Eye (tissue), 1 donor: ENCODE results near the gene TMEM238.
A peak's percentile ranks its signal among the peaks of the same experiment; 100 is the strongest.
"Not testable (repeated sequence)": the region's sequence is repeated elsewhere in the genome, so short reads cannot be mapped to it uniquely, and the experiment has no call there.

Experiments used
- DNase-seq: peaks from one replicate; pipeline ENCODE4 v3.0.0-alpha.2; 2015

Gene TMEM238, protein sequence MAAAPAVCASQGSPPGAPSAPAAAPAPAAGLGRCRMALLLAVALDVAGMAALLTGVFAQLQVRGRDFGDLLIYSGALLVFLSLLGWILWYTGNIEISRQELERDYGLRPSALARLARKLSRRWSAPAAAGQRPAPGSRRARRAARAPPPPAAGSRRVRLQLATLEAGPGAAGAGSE

DNA sequence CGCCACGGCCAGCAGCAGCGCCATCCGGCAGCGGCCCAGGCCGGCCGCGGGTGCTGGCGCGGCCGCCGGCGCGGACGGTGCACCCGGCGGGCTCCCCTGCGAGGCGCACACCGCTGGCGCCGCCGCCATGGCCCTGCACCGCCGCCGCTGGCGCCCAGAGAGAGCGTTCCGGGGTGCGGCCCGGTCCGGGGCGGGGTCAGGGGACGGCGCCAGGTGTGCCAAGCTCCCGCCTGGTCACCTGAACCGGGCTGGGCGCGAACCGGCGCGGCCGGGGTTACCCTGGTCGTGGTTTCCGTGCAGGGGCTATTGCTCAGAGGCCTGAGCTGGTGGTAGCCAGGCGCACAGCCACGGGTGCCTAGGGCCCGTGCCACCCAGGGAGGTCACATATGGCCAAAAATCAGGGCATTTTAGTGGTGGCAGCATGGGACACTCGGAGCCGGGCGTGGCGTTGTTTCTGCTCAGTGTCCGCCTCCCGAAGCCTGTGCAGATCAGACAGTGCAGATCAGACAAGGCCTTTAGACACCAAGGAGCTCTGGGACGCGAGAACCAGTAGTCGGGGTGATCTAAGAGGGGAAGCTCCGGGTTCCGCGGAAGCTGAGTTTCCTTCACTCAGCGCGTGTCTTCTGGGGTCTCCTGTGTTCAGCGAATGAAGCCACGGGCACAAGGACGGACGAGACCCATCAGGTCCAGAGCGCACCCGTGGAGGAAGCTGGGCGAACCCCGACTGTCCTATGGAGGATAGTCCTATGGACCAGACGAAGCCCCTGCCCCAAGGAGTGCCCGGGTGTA lies at the start of gene TMEM238:
TMEM238 (minus strand) TSS at position 162 of the 789 bp plus-strand sequence; CDS start at position 129, 33 bp downstream.
- DNase-seq, result no peak

DNA sequence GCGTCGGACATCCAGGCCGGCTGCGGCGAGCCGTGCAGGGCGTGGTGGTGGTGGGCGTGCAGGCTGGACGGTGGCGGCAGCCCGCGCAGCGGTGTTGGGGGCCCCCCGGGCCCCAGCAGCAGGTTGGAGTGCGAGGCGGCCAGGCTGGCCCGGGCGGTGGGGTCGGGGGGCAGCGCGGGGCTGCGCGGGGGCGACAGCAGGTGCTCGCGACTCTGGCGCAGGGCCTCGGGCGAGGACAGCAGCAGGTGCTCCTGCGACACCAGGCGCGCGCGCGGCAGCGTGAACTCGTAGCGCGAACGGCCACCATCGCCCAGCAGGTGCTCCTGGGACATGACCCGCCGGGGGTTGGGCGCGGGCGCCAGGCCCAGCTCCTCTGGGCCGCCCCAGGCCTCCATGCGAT lies 49.2 kb upstream of the TMEM238 start:
- DNase-seq, result no peak

DNA sequence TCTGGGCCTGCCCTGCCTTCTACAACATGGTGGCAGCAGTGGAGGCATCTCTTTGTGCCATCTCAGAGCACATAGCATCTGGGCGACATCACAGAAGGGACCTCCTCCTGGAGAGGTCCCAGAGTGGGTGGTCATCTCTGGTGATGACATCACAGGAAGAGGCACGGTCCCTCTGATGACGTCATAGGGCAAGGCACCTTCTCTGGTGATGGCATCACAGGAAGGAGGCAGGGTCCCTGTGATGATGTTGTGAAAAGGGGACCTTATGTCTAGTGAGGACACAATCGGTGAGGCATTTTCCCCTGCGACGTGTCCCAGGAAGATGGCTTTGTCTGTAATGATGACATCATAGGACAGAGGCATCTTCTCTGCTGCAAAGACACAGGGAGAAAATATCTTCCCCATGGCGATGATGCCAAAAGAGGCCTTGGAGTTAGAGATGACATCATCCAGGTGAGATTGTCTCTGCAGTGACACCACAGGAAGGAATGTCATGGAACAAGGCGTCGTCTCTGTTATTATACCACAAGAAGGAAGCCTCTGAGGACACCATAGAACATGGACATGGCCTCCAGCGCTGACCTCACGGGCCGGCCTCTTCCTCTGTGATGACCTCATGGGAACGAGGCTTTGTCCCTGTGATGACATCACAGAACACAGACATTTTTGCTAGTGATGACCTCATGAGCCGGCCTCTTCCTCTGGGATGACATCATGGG lies 48.3 kb upstream of the TMEM238 start:
- DNase-seq, result no peak

DNA sequence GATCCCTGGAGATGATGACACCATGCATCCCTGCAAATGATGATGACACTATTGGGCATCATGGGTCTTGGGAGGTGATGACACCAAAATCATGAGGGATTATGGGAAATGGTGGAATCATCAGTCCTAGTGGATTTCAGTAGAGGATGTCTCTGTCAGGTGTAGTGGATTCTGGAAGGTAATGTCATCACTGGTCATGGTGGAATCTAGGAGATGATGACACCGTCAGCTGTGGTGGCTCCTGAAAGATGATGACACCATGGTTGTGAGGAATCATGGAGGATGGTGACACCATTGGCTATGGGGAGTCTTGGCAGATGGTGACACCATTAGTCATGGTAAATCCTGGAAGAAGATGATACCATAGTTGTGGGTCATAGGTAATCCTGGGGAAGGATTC lies 47.1 kb upstream of the TMEM238 start:
- no peak for DNase-seq

DNA sequence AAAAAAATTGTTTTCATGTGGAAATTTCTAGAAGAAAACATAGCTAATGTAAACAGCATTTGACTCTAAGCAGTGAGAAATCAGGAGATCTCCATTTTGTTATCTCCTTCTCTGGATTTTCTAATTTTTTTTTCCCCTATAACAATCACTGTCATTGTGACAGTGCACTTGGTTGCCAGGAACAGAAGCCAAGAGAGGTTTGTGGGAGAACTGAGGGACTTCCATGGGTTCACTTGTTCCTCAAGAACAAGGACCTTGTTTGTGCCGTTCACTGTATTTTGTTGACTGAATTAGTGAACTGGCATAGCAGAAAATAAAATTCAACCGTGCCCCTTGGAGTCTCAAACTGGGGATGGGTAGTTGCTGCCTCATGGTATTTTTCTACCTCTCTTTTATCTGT lies 42.0 kb upstream of the TMEM238 start:
- DNase-seq, result no peak

DNA sequence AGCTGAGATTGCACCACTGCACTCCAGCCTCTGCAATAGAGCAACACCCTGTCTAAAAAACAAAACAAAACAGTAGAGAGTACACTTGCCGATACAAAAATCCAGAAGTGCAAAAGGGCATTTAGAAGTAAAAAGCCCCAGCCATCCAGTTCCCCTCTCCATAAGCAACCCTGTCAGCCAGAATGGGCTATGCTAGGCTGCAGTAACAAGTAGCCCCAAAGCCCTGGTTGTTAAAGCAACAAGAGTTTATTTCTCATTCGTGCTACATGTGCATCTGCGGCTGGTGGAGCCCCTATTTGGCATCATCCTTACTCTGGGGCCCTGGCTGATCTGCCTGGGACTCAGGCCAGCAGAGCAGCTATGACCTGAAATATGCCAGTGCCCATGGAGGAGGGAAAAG lies 40.4 kb upstream of the TMEM238 start:
- no peak for DNase-seq

DNA sequence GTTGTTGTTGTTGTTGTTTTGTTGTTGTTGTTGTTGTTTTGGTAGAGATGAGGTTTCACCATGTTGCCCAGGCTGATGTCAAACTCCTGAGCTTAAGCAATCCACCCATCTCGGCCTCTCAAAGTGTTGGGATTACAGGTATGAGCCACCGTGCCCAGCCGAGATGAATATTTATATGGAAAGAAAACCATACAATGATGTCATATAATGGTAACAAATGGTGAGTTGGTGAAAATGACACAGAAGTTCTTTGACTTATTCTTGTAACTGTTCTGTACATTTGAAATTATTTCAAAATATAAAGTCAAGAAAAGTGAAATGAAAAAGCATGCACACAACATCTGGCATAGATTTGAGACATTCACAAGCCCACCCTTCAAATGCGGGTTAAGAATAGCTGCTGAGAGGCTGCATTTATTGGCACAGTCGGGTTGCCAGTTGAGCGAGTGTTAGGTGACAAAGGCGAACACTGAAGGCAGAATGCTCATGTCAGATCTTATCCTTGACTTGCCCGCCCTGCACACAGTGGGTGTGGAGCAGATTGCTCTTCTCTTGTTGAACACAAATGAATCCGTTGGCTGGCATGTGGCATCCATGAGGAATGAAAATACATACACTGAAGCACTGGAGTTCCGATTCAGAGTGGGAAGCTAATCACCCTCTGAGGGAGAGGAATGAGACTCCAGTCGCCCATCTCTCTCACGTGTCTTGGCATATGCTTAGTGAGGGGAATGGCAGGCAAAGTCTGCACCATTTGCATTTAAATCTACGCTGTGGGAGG lies 39.3 kb upstream of the TMEM238 start:
- no peak for DNase-seq

DNA sequence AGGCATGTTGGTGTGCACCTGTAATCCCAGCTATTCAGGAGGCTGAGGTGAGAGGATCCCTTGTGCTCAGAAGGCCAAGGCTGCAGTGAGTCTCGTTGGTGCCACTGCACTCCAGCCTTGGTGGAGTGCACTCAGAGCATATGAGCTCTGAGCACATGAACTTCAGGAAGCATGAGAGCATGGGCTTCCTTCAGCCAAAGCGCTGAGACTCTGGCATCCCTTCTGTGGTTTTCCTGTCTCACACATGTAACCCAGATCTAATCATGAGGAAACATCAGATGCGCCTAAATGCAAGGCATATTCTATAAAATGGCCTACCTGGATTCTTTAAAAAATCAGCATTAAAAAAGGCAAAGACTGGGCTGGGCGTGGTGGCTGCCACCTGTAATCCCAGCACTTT lies 37.2 kb upstream of the TMEM238 start:
- DNase-seq, result not testable (repeated sequence)

DNA sequence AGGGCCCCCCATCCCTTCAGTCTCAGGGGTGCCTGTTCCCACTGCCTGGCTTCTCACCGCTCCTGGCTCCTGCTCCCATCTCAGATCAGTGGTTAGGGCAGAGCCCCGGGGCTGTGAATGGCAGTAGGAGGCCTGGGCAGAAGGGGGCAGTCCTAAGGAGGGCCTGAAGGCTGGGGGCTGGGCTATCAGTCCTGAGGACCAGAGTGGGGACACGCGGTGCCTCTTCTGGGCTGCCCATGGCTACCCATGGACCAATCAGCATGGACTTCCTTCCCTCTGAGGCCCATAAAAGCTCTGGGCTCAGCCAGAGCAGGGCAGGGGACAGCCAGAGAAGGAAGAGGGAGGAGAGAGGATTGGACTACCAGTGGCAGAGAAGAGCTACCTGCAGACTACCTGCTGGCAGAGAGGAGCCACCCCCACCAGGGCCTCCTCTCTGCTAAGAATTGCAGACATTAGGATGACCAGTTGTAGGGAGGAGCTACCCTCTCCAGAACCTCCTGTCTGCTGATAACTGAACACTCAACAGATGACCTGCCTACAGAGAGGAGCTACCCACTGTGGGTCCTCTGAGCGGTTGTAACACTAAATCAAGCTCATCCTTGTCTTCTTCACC lies 35.6 kb upstream of the TMEM238 start:
- DNase-seq, result no peak

DNA sequence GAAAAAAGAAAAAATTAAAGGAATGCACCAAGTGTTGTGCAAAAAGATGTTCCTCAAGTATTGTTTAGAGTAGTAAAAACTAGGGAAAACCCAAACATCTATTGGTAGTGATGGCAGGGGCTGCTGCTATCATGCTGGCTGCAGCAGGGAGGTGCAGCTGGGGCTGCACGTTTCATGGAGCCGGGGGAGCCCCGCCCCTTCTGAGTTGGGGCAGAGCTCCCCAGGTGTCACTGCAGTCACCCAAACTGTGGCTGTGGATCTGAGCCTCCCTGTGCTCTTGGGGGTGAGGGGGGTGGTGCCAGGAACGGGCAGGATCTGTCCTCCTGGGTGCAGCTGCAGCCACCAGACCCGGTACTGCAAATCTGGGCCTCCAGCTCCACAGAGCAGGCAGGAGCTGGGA lies 35.0 kb upstream of the TMEM238 start:
- DNase-seq, result no peak

DNA sequence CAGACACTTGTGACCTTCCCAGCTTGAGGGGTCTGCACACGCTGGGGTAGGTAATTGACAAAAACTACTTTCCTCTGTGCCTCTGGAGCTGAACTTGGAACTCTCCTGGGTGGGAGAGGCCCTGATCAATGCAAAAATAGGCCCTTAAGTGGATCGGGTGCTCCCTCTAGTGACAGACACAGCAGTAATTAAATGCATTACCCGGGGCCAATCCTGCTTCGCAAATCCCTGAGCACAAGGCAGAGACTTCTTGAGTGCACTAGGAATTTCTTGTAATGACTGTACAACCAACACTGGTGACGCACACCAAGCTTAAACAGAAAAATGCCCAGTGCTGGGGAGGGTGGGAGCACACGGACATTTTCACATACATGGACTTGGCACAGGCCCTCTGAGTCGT lies 34.1 kb upstream of the TMEM238 start:
- DNase-seq, result peak; percentile 93

DNA sequence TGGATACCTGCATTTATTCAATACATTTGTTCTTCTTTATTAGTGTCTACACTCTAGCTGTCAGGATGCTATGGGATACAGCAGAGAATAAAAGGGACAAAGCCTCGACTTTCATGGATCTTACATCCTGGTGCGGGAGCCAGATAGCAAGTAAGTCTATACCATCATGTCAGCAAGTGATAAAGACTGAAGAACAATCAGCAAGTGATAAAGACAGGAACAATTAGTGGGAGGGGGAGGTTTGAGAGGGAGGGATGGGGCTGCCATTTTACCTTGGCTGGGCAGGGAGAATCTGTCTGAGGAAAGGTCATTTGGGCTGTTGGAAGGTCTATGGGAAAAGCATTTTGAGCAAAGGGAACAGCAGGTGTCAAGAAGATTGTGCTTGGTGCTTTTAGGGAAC lies 26.1 kb upstream of the TMEM238 start:
- no peak for DNase-seq

DNA sequence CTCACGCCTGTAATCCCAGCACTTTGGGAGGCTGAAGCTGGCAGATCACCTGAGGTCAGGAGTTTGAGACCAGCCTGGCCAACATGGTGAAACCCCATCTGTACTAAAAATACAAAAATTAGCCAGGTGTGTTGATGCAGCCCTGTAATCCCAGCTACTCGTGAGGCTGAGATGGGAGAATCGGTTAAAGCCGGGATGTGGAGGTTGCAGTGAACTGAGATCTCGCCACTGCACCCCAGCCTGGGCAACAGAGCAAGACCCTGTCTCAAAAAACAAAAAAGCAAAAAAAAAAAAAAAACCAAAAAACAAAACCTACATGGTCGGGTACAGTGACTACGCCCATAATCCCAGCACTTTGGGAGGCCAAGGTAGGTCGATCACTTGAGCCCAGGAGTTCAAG lies 25.1 kb upstream of the TMEM238 start:
- DNase-seq, result not testable (repeated sequence)

DNA sequence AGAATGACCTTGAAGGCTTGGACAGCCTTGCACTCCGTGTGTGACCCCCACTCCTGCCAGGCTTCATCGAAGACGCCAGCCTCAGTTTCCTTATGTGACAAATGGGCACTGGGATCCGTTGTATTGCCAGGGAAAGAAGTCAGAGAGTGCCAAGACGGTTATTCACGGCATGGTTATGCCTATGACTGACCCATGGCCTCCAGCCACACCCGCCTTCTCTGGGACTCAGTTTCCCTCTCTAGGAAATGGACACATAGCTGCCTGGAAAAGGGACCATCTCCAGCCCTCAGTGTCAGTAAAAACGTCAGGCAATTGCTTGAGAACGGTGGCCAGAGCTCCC lies 24.4 kb upstream of the TMEM238 start:
- no peak for DNase-seq

DNA sequence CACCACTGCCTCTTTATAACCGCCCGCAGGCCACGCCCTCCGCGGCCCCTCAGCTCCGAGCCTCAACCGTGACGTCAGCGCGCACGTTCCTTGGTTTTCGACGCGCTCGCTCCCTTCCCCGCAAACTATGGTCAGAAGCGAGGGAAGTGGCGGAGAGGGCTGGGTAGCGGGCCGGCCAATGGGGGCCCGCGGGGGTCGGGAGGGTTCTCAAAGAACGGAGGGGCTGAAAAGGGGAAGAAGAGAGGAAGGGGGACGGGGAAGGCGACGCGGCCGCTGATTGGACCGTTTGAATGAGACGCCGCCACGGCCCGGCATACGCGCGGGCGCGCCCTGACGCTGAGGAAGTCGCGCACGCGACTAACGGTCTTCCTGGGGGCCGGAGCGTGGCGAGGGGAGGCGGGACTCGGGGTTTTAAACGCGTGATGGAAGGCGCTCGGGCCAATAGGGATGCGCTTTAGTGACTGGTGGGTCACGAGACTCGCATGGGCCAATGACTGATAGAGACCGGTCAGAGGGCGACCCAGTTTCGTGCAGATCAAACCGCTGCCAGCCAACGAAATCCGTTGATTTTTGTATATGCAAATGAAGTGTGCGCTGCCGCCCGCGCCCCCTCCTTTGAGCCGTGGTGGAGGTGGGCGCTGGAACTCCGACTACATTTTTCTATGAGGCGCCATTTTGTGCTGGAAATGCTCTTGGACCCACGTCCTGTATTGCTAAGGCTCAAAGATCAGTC lies 23.9 kb upstream of the TMEM238 start:
- peak; percentile 100 for DNase-seq

DNA sequence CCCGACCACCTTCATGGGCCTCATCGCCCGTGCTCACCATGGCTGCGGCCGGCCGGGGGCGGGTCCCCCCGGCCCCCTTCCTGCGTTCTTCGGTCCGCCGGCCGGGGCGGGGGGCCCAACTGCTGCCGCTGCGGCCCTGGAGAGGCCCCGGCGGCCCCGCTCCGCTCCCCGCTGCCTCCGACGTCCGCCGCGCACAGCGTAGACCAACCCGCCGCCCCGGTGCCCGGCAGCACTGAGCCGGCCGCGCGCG lies 23.4 kb upstream of the TMEM238 start, which contains the start of gene UBE2S:
UBE2S (minus strand) TSS at position 239 of the 250 bp plus-strand sequence; CDS start at position 40, 199 bp downstream.
- DNase-seq, result not testable (repeated sequence)

DNA sequence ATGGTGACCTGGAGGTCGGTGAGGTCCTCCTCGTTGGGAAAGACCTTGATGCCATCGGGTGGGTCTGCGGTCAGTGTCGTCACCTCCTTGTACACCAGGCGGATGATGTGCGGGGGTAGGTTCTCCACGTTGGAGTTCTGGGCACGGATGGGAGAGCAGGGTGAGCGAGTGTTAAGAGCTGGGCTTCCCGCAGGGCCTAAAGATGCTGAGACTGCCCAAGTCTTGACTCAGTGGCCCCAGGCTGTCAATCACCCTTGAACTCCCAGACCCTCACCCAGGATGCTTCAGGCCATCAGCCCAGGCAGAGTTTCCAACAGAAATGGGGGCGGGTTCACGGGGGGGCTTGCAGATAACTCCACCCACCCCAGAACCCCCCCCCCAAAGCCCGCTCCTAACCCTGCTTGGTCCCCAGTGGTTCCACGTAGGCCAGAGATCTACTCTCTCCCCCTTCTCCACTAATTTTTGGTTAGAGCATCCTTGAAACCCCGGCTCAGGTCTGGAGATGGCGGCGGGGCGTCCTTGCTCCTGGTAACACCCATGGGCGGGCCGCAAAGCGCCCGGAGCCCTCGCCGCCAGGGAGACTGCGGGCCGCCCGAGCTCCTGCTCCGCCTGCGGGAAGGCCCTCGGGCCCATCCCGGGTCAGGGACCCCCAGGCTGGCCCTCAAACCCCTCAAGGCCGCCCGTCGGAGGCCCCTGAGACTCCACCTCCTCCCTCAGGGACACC lies 22.9 kb upstream of the TMEM238 start:
- peak; percentile 32 for DNase-seq

DNA sequence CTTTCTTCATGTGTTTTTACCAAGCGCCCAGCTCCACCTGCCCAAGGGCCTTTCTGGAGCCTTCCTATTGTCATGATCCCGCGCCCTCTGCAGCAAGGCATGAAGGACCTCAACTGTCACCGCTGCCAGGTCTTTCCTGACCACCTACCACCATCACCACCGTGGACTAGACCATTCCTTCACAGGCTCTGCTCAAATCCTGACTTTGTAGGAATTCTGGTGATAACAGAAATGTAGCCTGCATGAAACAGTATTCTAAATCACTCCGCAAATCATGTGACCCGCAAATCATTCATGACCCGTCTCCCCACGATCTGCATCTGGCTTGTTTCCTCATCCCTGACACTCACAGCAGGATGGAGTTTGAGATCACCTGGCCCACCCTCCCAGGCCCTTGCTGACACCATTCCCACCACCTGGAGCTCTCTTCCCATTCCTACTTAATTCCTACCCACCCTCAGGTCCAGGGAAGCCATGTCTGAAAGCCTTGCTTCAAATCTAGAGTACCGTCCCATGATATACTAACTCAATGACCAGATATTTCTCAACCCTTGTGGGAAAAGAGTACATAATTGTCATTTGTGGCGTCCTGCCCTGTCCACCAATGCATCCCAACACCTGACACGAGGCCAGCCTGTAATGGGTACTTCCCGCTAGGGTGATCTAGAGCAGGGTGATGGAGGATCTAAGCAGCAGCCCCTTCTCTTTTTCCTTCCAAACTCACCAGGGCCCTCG lies 22.2 kb upstream of the TMEM238 start:
- no peak for DNase-seq

DNA sequence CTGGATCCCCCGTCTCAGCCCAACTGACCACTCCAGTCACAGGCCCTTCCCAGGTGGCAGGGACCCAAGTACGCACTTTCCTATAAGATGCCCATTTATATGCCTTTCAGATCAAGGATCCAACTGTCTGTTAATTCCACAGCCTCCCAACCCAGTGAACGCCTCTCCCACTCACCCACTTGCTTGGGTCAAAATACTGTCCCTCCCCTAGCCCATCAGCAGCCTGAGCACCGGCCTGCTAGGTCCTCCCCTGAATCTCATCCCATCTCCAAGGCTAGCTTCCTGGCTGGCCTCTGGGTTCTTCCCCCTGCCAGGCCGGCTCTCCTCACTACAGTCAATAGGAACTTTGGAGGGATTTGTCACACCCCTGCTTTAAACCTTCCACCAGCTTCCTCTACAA lies 21.5 kb upstream of the TMEM238 start:
- no peak for DNase-seq

DNA sequence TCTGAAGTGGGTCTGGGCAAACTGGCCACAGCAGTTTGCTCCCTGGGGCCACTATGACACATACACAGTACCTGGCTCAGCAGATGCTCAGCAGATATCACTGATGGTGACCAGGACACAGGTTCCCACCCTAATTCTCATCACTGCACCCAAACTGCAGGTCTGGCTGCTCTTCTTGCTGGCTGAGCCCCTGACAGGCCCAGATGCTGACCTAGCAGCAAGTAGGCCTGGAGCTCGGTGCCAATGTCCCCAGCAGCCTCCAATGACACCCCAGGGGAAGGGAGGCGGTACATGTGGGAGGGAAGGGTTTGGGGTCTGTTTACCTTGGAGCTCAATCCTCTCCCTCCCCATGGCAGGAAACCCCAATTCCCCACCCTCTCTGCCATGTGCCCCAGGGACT lies 18.4 kb upstream of the TMEM238 start:
- no peak for DNase-seq

DNA sequence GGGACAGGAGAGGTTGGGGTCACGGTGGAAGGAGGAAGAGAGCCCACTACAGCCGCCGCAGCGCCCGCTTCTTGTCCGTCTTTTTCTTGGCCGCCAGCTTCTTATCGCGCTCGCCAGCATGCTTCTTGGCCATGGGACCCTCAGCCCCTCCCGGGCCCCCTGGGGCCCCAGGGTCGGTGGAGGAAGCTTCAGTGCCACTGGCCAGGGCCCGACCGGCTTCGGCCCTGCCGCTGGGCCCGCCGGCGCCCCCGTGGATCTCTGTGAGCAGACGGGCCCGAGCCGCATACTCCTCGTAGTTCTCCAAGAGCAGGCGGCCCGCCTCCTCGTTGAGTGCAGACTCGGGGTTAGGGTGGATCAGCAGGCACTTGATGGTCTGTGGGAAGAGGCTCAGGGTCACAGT lies 17.3 kb upstream of the TMEM238 start:
- not testable (repeated sequence) for DNase-seq
